Cardiac muscle cell (in vitro differentiated cells and primary cell): ENCODE data around the gene ANKH. TPM values are rescaled to one million over a fixed set of nuclear protein-coding genes. Genes with fewer than 3 reads are reported as not detected.
"Not testable (repeated sequence)": the region's sequence is repeated elsewhere in the genome, so short reads cannot be mapped to it uniquely, and the experiment has no call there.

Experiments used
- DNase-seq, 2 donors: peaks; one replicate each; pipeline versions ENCODE4 v3.0.0 to v3.0.0-alpha.2; 2010 to 2017; ENCODE audit warnings: low read depth in 1 of 2, low spot score in 1 of 2
- H3K27ac ChIP-seq: fragments of 200-600 bp; sonication (generic); 2 replicates; pipeline ENCODE4 v1.5.1; 2016
- H3K27me3 ChIP-seq: fragments of 200-600 bp; sonication (generic); 2 replicates; pipeline ENCODE4 v1.6.0; 2016; ENCODE audit warnings: control low read depth
- H3K36me3 ChIP-seq: fragments of 200-600 bp; sonication (generic); 2 replicates; pipeline ENCODE4 v1.5.1; 2016; ENCODE audit warnings: control low read depth
- H3K4me1 ChIP-seq: fragments of 200-600 bp; sonication (generic); 2 replicates; pipeline ENCODE4 v1.8.1; 2017; ENCODE audit warnings: low read depth, mild to moderate bottlenecking, mixed run types
- H3K4me3 ChIP-seq: fragments of 200-600 bp; sonication (generic); 2 replicates; pipeline ENCODE4 v1.5.1; 2016; ENCODE audit warnings: mild to moderate bottlenecking
- H3K9me3 ChIP-seq: fragments of 200-600 bp; sonication (generic); 2 replicates; pipeline ENCODE4 v1.5.1; 2017; ENCODE audit warnings: low read depth, mild to moderate bottlenecking, control low read depth
- polyA plus RNA-seq: library from polyadenylated mRNA; unstranded; fragments of >200 nt; fragmentation: Nextera tagmentation; extraction: Ambion mirVana; gene quantifications from 2 replicates; pipeline ENCODE4 v1.2.1, GENCODE V29; 2016
- total RNA-seq: library from RNA; depleted of rRNA; stranded (reverse); fragments of >200 nt; gene quantifications from 2 replicates; pipeline ENCODE4 v1.2.3, GENCODE V29; 2016
- TF ChIP-seq, protein P1 (sequence below): IDR thresholded peaks from 2 replicates; pipeline ENCODE4 v1.5.1; 2012; ENCODE audit warnings: low read depth, mild to moderate bottlenecking, low read length

ANKH gene
- total and polyA plus RNA-seq, 2 experiments from 2014 or later, result 26.6 to 48.1 TPM

DNA sequence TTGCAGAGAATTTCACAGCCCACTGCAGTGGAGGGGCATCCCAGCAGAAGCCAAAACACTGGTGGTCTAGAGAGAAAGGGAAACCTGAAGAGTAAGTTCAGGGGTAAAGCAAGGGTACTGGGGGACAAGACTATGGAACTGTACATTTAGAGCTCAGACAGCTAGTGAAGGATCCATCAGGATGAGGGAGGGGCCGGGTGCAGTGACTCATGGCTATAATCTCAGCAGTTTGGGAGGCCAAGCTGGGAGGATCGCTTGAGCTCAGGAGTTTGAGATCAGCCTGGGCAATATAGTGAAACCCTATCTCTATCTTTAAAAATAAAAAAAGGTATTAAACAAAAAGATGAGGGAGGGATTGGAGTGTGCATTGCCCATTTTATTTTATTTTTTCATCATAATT, 7.8 kb upstream of the ANKH start:
- Histone ChIP-seq H3K4me1 (no peaks in the 10 kb centered on the region), H3K27ac (no peak overlapping the region), H3K36me3 (no peaks in the 10 kb centered on the region), H3K27me3 (no peaks in the 10 kb centered on the region), H3K4me3 (no peak overlapping the region), H3K9me3 (no peaks in the 10 kb centered on the region)
- TF ChIP-seq, protein P1, sequence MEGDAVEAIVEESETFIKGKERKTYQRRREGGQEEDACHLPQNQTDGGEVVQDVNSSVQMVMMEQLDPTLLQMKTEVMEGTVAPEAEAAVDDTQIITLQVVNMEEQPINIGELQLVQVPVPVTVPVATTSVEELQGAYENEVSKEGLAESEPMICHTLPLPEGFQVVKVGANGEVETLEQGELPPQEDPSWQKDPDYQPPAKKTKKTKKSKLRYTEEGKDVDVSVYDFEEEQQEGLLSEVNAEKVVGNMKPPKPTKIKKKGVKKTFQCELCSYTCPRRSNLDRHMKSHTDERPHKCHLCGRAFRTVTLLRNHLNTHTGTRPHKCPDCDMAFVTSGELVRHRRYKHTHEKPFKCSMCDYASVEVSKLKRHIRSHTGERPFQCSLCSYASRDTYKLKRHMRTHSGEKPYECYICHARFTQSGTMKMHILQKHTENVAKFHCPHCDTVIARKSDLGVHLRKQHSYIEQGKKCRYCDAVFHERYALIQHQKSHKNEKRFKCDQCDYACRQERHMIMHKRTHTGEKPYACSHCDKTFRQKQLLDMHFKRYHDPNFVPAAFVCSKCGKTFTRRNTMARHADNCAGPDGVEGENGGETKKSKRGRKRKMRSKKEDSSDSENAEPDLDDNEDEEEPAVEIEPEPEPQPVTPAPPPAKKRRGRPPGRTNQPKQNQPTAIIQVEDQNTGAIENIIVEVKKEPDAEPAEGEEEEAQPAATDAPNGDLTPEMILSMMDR, result no peak
- DNase-seq, result no peak

DNA sequence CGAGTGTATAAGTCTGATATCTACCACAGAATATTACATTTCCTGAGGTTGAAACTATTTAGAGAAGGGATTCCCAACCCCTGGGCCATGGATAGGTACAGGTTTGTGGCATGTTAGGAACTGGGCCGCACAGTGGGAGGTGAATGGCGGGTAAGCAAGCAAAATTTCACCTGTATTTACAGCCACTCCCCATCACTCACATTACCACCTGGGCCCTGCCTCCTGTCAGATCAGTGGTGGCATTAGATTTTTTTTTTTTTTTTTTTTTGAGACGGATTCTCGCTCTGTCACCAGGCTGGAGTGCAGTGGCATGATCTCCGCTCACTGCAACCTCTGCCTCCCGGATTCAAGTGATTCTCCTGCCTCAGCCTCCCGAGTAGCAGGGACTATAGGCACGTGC, 6.6 kb upstream of the ANKH start:
- H3K36me3 ChIP-seq, H3K4me1 ChIP-seq: not testable (repeated sequence)

DNA sequence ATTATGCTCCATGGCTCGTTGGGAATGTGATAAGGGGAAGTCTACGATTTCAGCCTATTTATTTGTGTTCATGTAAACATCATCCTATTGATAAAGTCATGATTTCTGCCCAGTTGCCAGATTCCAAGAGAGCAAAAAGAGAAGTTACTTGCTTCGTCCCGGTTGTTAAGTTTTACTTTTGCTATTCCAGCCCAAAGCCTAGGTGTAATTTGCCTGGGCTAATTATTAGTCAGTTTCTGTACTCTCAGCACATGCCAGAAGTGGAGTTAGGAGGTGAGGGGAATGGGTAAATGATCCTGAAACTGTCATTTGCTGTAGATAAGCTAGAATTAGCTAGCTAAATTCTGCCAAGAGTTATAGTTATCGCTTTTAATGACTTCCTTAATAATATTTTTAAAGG, 4.5 kb upstream of the ANKH start:
- Histone ChIP-seq H3K4me3 (no peak overlapping the region), H3K27me3 (no peaks in the 10 kb centered on the region), H3K4me1 (no peaks in the 10 kb centered on the region), H3K27ac (no peak overlapping the region), H3K9me3 (no peaks in the 10 kb centered on the region), H3K36me3 (no peaks in the 10 kb centered on the region)
- TF ChIP-seq, protein P1, result no peak
- no peak for DNase-seq

More for the DNA sequence above, 6.6 kb upstream of the ANKH start:
- not testable (repeated sequence) for H3K27me3 ChIP-seq, H3K4me3 ChIP-seq, H3K27ac ChIP-seq, H3K9me3 ChIP-seq, DNase-seq

DNA sequence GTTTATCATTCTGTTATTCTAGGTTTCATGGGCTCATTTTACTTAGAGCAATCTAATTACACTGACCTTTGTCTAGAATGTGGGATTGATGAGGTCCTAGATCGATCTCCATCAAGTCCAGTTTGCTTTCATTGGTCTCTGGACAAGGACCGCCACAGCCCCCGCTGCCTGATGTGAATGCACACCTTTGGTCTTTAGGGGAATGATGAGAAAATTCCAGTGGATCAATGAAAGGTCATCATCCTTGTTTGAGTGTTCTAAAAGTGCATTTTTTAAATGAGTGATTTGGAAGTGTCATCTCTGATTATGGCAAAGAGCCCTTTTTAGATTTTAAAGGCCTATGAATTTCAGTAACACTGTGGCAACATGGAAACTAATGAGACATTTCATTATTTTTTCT, 2.2 kb upstream of the ANKH start:
- H3K4me3 ChIP-seq, result no peak overlapping the region

DNA sequence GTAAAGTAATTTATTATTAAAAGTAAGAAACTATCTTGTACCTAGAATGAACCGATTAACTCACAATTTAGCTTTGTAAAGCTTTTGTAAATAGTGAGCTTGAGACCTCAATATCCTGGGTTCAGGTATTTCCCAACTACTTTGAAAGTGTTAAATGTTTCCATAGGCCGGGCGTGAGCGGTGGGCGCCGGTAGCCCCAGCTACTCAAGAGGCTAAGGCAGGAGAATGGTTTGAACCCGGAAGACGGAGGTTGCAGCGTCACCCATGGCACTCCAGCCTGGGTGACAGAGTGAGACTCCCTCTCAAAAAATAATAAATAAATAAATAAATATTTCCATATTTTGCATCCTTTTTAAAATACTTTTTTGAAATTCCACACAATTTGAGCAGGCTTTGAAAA, 1.5 kb upstream of the ANKH start:
- H3K4me3 ChIP-seq, result peak overlapping the region; percentile 84
- DNase-seq, result no peak
- no peak overlapping the region for H3K27ac ChIP-seq

More for the DNA sequence above, 2.2 kb upstream of the ANKH start:
- peaks cover 12% of the 10 kb centered on the region for H3K4me1 ChIP-seq
- TF ChIP-seq, protein P1, result no peak
- no peaks in the 10 kb centered on the region for H3K36me3 ChIP-seq
- no peaks in the 10 kb centered on the region for H3K9me3 ChIP-seq
- H3K27me3 ChIP-seq, result peaks cover 22% of the 10 kb centered on the region
- H3K27ac ChIP-seq, result no peak overlapping the region
- no peak for DNase-seq

More for the DNA sequence above, 1.5 kb upstream of the ANKH start:
- Histone ChIP-seq H3K9me3 (no peaks in the 10 kb centered on the region), H3K36me3 (no peaks in the 10 kb centered on the region), H3K27me3 (peaks cover 25% of the 10 kb centered on the region), H3K4me1 (peaks cover 12% of the 10 kb centered on the region)
- TF ChIP-seq, protein P1, result no peak
